ENCODE data around the gene CSTPP1. TPM values are rescaled to one million over a fixed set of nuclear protein-coding genes. Genes with fewer than 3 reads are reported as not detected.

The CSTPP1 gene
- total RNA-seq, 2 experiments from 2014 or later, result 14.2 to 16.5 TPM

GRCh38 chr11:47156951-47157350 lies 220.4 kb downstream of the CSTPP1 start:
- DNase-seq, result no peak
- H3K27me3 Mint-ChIP-seq, result no peaks in the 10 kb centered on the region
- no peaks in the 10 kb centered on the region for H3K36me3 Mint-ChIP-seq
- POLR2A ChIA-PET, result no interaction called here
- peaks cover 32% of the 10 kb centered on the region for H3K4me1 Mint-ChIP-seq
- H3K4me3 Mint-ChIP-seq, result no peak overlapping the region
- no peak overlapping the region for H3K27ac Mint-ChIP-seq
- H3K9me3 Mint-ChIP-seq, result no peaks in the 10 kb centered on the region
- ATAC-seq (ENCODE audit: low read depth), result no peak

DNA sequence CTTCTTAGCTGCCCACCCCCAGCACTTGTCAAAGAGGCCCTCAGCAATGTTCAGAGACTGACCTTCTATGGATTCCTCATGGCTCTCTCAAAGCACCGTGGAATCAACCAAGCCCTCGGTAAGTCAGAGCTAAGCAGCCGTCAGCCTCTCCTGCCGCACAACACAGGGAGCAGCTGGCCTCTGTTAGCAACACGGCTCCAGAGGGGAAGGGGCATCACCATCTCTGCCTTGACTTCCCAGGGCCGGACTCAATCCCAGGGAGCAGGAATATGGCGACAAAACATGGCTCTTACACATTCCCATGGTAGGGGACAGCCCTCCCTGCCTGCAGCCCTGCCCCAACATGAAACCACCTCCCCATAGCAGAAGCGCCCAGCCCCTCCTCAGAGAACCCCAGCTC lies 221.2 kb downstream of the CSTPP1 start:
- DNase-seq, result no peak
- Mint-ChIP-seq H3K27me3 (no peaks in the 10 kb centered on the region), H3K36me3 (no peaks in the 10 kb centered on the region), H3K9me3 (no peaks in the 10 kb centered on the region), H3K4me3 (no peak overlapping the region), H3K27ac (no peak overlapping the region), H3K4me1 (peaks cover 32% of the 10 kb centered on the region)
- POLR2A ChIA-PET, result no interaction called here
- no peak for ATAC-seq (ENCODE audit: low read depth)

DNA sequence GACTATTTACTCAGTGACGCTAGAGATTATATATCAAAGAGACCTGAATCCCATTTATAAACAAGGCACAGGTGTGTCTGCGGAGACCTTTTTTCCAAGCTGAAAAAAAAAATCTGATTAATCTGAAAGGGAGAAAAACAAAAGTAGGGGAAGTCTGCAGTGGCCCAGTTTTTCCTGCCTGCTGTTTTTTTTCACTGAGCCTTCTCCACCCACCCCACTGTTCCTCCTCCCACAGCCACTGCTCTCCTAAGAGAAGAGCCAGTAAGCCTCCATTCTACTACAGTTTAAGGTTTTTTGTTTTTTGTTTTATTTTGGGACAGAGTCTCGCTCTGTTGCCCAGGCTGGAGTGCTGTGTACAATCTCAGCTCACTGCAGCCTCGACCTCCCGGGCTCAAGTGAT lies 221.7 kb downstream of the CSTPP1 start:
- no peak for ATAC-seq (ENCODE audit: low read depth)
- POLR2A ChIA-PET, result no interaction called here
- H3K27ac Mint-ChIP-seq, result peak overlapping the region; percentile 79

GRCh38 chr11:47160753-47161133 lies 224.2 kb downstream of the CSTPP1 start:
- Mint-ChIP-seq H3K4me3 (no peak overlapping the region), H3K9me3 (no peaks in the 10 kb centered on the region), H3K36me3 (no peaks in the 10 kb centered on the region), H3K27me3 (no peaks in the 10 kb centered on the region), H3K27ac (no peak overlapping the region), H3K4me1 (peaks cover 7% of the 10 kb centered on the region)
- POLR2A ChIA-PET, result no interaction called here
- no peak for DNase-seq
- no peak for ATAC-seq (ENCODE audit: low read depth)

More for the DNA sequence above, 221.7 kb downstream of the CSTPP1 start:
- peaks cover 29% of the 10 kb centered on the region for H3K4me1 Mint-ChIP-seq
- no peaks in the 10 kb centered on the region for H3K9me3 Mint-ChIP-seq
- H3K36me3 Mint-ChIP-seq, result no peaks in the 10 kb centered on the region
- H3K4me3 Mint-ChIP-seq, result no peak overlapping the region
- no peaks in the 10 kb centered on the region for H3K27me3 Mint-ChIP-seq
- DNase-seq, result no peak

GRCh38 chr11:47161134-47161854 lies 224.7 kb downstream of the CSTPP1 start:
- DNase-seq (peak; percentile 67), ATAC-seq (ENCODE audit: low read depth) (peak; percentile 84)
- POLR2A ChIA-PET, result no interaction called here
- Mint-ChIP-seq H3K27ac (peak overlapping the region; percentile 30), H3K27me3 (no peaks in the 10 kb centered on the region), H3K4me1 (peaks cover 3% of the 10 kb centered on the region), H3K9me3 (no peaks in the 10 kb centered on the region), H3K36me3 (no peaks in the 10 kb centered on the region), H3K4me3 (no peak overlapping the region)

DNA sequence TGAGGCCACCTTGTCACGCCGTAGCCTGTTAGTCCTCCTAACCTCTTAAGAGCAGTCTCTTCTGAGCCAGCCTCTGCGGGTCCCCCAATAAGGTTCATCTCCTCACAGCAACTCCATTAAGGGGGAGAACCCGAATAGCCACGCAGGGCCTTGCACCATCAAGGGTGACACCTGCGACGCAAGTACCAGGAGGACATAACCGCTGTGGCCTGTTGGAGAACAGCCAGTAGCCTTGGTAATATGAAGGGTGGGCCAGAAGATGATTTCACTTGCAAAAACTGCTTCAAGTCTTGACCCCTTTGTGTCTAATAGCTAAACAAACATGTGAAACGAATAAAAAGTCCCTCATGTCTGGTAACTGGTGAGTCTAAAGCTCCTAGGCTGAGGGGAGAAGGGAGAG lies 225.3 kb downstream of the CSTPP1 start:
- peaks cover 2% of the 10 kb centered on the region for H3K4me1 Mint-ChIP-seq
- no peak for DNase-seq
- H3K9me3 Mint-ChIP-seq, result no peaks in the 10 kb centered on the region
- H3K27ac Mint-ChIP-seq, result peak overlapping the region; percentile 30
- no peak for ATAC-seq (ENCODE audit: low read depth)
- H3K36me3 Mint-ChIP-seq, result no peaks in the 10 kb centered on the region
- H3K4me3 Mint-ChIP-seq, result no peak overlapping the region
- POLR2A ChIA-PET, result no interaction called here
- H3K27me3 Mint-ChIP-seq, result no peaks in the 10 kb centered on the region

DNA sequence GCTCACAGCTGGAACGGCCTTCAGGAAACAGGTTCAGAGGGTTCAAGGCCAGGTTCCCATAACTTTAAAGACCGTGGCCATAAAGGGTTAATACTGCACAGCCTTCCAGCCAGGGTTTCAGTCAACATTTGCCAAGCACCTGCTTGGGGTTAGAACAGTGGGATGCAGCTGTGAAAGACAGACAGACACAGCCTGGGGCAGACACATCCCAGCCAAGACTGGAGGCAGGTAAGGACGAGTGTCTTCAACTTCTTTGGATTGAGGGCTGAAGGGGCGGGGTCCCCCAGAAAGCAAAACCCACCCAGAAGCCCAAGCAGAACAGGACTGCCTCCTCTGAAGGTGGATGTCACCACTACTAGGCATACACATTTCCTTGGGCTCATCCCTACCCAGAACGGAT lies 225.9 kb downstream of the CSTPP1 start:
- H3K27me3 Mint-ChIP-seq, result no peaks in the 10 kb centered on the region
- no peaks in the 10 kb centered on the region for H3K36me3 Mint-ChIP-seq
- H3K9me3 Mint-ChIP-seq, result no peaks in the 10 kb centered on the region
- ATAC-seq (ENCODE audit: low read depth) (no peak), DNase-seq (no peak)
- POLR2A ChIA-PET, result interaction anchor here (0.9 kb wide), 1 partner anchor 10 kb away, joined by 4 read pairs; no protein-coding TSS in a partner anchor
- H3K4me1 Mint-ChIP-seq, result peaks cover 2% of the 10 kb centered on the region
- no peak overlapping the region for H3K4me3 Mint-ChIP-seq
- no peak overlapping the region for H3K27ac Mint-ChIP-seq

- Mint-ChIP-seq H3K27ac (no peak overlapping the region), H3K36me3 (no peaks in the 10 kb centered on the region), H3K27me3 (no peaks in the 10 kb centered on the region), H3K9me3 (no peaks in the 10 kb centered on the region), H3K4me3 (no peak overlapping the region), H3K4me1 (peaks cover 2% of the 10 kb centered on the region)
- POLR2A ChIA-PET, result interaction anchor here (0.6 to 1.6 kb wide), 3 partner anchors 9 to 52 kb away, joined by 3 to 9 read pairs (median 4); partner anchors contain the start of gene DDB2
- ATAC-seq (ENCODE audit: low read depth) (no peak), DNase-seq (no peak)
These were observed 226.6 kb downstream of the CSTPP1 start for GRCh38 chr11:47163193-47163592.

DNA sequence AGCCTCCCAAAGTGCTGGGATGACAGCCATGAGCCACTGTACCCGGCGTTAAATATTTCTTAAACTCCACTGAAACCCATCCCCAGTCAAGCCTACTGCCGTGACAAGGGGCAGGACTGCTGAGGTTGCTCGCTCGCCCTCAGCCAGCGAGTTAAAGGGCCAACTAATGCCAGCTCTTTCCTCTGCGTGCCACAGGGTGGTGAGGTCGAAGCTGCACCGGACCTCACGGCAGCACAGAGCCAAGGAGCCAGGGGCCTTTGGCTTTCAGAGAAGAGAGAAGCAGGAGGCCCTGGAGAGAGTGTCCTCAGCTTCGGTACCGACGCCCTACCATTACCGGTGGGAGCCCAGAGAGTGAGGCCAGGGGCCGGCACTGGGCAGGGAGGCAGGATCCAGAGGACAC lies 227.3 kb downstream of the CSTPP1 start:
- H3K4me1 Mint-ChIP-seq, result no peaks in the 10 kb centered on the region
- H3K27me3 Mint-ChIP-seq, result no peaks in the 10 kb centered on the region
- no peak overlapping the region for H3K27ac Mint-ChIP-seq
- H3K9me3 Mint-ChIP-seq, result no peaks in the 10 kb centered on the region
- DNase-seq (no peak), ATAC-seq (ENCODE audit: low read depth) (no peak)
- H3K4me3 Mint-ChIP-seq, result no peak overlapping the region
- no peaks in the 10 kb centered on the region for H3K36me3 Mint-ChIP-seq
- POLR2A ChIA-PET, result interaction anchor here (1.6 kb wide), 1 partner anchor 51 kb away, joined by 9 read pairs; the partner anchor contains the start of gene DDB2

DNA sequence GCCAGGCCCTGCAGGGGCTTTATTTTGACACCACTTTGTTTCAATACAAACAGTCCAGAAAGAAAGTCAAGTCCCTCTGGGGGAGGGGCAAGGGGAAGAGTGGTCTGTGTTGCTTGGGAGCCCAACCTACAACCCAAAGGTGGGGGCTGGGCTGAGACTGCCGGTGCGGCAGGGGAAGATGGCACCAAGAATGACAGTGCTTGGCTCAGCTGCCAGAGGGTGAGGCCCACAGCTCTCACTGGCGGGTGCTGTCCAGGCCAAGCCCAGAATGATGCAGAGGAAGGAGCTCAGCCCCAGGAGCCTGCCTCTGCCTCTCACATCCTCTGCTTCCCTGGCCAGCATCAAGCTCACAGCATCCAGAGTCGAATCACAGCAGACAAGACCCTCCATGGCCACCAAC lies 227.8 kb downstream of the CSTPP1 start:
- no peak for DNase-seq
- no peak for ATAC-seq (ENCODE audit: low read depth)
- H3K27me3 Mint-ChIP-seq, result no peaks in the 10 kb centered on the region
- H3K9me3 Mint-ChIP-seq, result no peaks in the 10 kb centered on the region
- no peaks in the 10 kb centered on the region for H3K4me1 Mint-ChIP-seq
- H3K27ac Mint-ChIP-seq, result no peak overlapping the region
- H3K36me3 Mint-ChIP-seq, result no peaks in the 10 kb centered on the region
- POLR2A ChIA-PET, result interaction anchor here (1.6 kb wide), 1 partner anchor 51 kb away, joined by 9 read pairs; the partner anchor contains the start of gene DDB2
- no peak overlapping the region for H3K4me3 Mint-ChIP-seq

DNA sequence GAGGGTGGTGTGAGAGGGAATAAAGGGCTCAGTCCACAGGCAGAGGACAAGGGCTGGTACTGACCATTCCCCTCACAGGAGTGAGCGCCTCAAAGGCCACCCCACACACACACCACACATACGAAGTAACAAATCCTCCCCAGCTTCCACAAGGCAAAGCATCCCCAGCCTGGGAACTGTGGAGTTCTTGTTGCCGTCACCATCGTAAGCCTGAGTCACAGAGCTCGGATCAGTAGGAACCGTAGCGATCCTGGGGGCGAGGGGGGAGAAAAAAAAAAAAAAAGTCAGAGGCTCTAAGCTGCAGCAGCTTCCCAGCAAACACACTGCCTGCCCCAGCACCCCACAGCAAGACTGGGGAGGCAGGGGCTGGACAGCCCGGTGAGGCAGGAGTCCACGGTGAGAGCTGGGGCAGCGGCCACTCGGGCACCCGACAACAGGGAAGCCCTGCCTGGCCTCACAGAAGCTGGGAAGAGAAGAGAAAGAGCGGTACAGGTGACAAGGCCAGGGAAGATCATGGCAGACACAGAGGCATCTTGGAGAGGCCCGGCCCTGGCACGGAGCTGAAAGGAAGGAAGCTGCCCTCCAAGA lies 228.8 kb downstream of the CSTPP1 start:
- H3K27me3 Mint-ChIP-seq, result no peaks in the 10 kb centered on the region
- H3K4me3 Mint-ChIP-seq, result no peak overlapping the region
- no peaks in the 10 kb centered on the region for H3K9me3 Mint-ChIP-seq
- H3K27ac Mint-ChIP-seq, result no peak overlapping the region
- no peak for DNase-seq
- no peak for ATAC-seq (ENCODE audit: low read depth)
- no peaks in the 10 kb centered on the region for H3K4me1 Mint-ChIP-seq
- no peaks in the 10 kb centered on the region for H3K36me3 Mint-ChIP-seq
- POLR2A ChIA-PET, result interaction anchor here (0.9 kb wide), 1 partner anchor 11 kb away, joined by 4 read pairs; no protein-coding TSS in a partner anchor

GRCh38 chr11:47166368-47166767 lies 229.8 kb downstream of the CSTPP1 start:
- Mint-ChIP-seq H3K9me3 (no peaks in the 10 kb centered on the region), H3K4me1 (peaks cover 7% of the 10 kb centered on the region), H3K36me3 (peaks cover 5% of the 10 kb centered on the region), H3K27ac (no peak overlapping the region), H3K27me3 (no peaks in the 10 kb centered on the region), H3K4me3 (no peak overlapping the region)
- ATAC-seq (ENCODE audit: low read depth) (no peak), DNase-seq (no peak)
- POLR2A ChIA-PET, result no interaction called here

DNA sequence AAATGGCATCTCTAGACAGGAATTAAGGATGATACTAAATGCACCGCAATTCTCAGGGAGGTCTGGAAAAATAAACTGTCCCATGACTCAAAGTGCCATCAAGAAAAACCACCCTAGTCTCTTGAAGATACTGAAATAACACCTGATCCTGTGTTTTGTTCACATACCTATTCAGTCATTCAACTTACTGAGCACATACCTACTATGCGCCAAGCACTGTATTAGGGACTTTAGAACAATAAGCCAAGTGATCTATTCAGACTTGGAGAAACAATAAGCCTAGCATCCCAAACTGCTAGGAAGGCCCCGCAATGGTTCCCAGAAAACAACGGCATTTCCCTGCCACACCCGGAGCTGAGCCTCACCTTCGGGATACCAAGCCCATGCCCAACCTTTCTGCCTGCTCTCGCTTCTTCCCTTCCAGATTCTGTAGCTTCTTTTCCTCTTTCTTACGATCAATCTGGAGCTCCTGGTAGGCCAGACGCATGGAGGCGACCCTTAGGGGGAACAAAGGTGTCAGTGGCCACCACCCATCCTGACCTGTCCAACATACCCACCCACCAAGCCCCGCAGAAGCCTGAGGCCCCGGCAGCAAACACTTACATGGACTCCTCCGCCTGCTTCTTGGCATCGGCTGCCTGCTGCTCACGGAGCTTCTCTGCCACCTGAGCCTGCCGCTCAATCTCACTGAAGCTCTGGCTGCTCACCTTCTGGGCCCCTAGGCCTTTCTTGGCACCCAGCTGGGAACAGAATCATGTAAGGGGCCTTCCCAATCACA lies 234.7 kb downstream of the CSTPP1 start:
- Mint-ChIP-seq H3K4me3 (no peak overlapping the region), H3K27ac (peak overlapping the region; percentile 52), H3K27me3 (no peaks in the 10 kb centered on the region), H3K36me3 (peaks cover 11% of the 10 kb centered on the region), H3K9me3 (no peaks in the 10 kb centered on the region), H3K4me1 (peaks cover 29% of the 10 kb centered on the region)
- DNase-seq (no peak), ATAC-seq (ENCODE audit: low read depth) (no peak)
- POLR2A ChIA-PET, result interaction anchor here (0.6 to 1.5 kb wide), 3 partner anchors 8 to 91 kb away, joined by 3 to 4 read pairs (median 3); partner anchors contain the start of gene DDB2
